IMR-90 (cell line): ENCODE results near the gene FNIP2. TPM values are rescaled to one million over a fixed set of nuclear protein-coding genes. Genes with fewer than 3 reads are reported as not detected.

Source experiments
- ATAC-seq: fragments of 200-7000 bp; cut with Tn5 transposase; 2 replicates; pipeline ENCODE4 v1.9.1; 2020; ENCODE audit warnings: low read depth, mild to moderate bottlenecking, moderate library complexity
- BruUV-seq: library from RNA; stranded (reverse); fragments of 400-500 nt; replicated peaks from 2 replicates; lab custom pipeline; 2021; lab: Mats Ljungman, UMichigan
- CTCF ChIA-PET: fragments of 300-600 bp; formaldehyde crosslinking; extraction: SDS; loops from one replicate; lab custom pipeline; 2021; ENCODE audit warnings: antibody characterized with exemption; lab: Yijun Ruan, JAX
- POLR2A ChIA-PET: fragments of 300-600 bp; sonication (Branson Sonifier 250); formaldehyde crosslinking; loops from one replicate; lab custom pipeline; 2022; ENCODE audit warnings: antibody characterized with exemption; ENCODE audit not compliant: unreplicated experiment; lab: Charles Lee
- DNase-seq: peaks from one replicate; pipeline ENCODE4 v3.0.0; 2013
- H2AFZ ChIP-seq: replicated peaks from 2 replicates; pipeline ENCODE3; 2013; ENCODE audit warnings: low read length, mild to moderate bottlenecking; ENCODE audit not compliant: poor library complexity
- H2AK5ac ChIP-seq: 2 replicates; pipeline ENCODE4 v1.6.1; 2013; ENCODE audit warnings: low read depth, low read length, inconsistent platforms
- H2AK9ac ChIP-seq: replicated peaks from 2 replicates; pipeline ENCODE3; 2013; ENCODE audit warnings: mild to moderate bottlenecking, low read depth, low read length, moderate library complexity; ENCODE audit not compliant: poor library complexity
- H2BK120ac ChIP-seq: 2 replicates; pipeline ENCODE4 v1.6.1; 2013; ENCODE audit warnings: low read depth, low read length, inconsistent platforms
- H2BK15ac ChIP-seq: 3 replicates; pipeline ENCODE4 v1.6.1; 2013; ENCODE audit warnings: low read depth, low read length, inconsistent platforms
- H2BK20ac ChIP-seq: 2 replicates; pipeline ENCODE4 v1.6.1; 2013; ENCODE audit warnings: low read depth, mild to moderate bottlenecking, inconsistent platforms, low read length, moderate library complexity
- H2BK5ac ChIP-seq: 2 replicates; pipeline ENCODE4 v1.6.1; 2013; ENCODE audit warnings: mild to moderate bottlenecking, low read depth, low read length, inconsistent platforms; ENCODE audit not compliant: poor library complexity, severe bottlenecking
- H3K14ac ChIP-seq: replicated peaks from 2 replicates; pipeline ENCODE4 v1.6.1; 2013; ENCODE audit warnings: low read depth, low read length, inconsistent platforms
- H3K18ac ChIP-seq: 2 replicates; pipeline ENCODE4 v1.6.1; 2013; ENCODE audit warnings: low read depth, low read length, control low read depth
- H3K23ac ChIP-seq: 2 replicates; pipeline ENCODE4 v1.6.1; 2013; ENCODE audit warnings: low read depth, low read length, inconsistent platforms
- H3K27ac ChIP-seq: 2 replicates; pipeline ENCODE4 v1.5.1; 2013; ENCODE audit warnings: mild to moderate bottlenecking, control low read depth, low read length; ENCODE audit not compliant: insufficient read depth
- H3K27me3 ChIP-seq: 2 replicates; pipeline ENCODE4 v1.6.1; 2013; ENCODE audit warnings: low read length; ENCODE audit not compliant: control insufficient read depth, insufficient read depth
- H3K36me3 ChIP-seq: 2 replicates; pipeline ENCODE4 v1.6.1; 2013; ENCODE audit warnings: low read length, mixed read lengths; ENCODE audit not compliant: control insufficient read depth, insufficient read depth
- H3K4ac ChIP-seq: 2 replicates; pipeline ENCODE4 v1.6.1; 2013; ENCODE audit warnings: low read depth, low read length, inconsistent platforms
- H3K4me1 ChIP-seq: 2 replicates; pipeline ENCODE4 v1.6.1; 2013; ENCODE audit warnings: low read length, mixed read lengths; ENCODE audit not compliant: control insufficient read depth, insufficient read depth
- H3K4me2 ChIP-seq: 2 replicates; pipeline ENCODE4 v1.6.1; 2013; ENCODE audit warnings: low read depth, mild to moderate bottlenecking, control low read depth, low read length, moderate library complexity
- H3K4me3 ChIP-seq: 2 replicates; pipeline ENCODE4 v1.5.1; 2013; ENCODE audit warnings: low read depth, mild to moderate bottlenecking, control low read depth, low read length, moderate library complexity; ENCODE audit not compliant: insufficient read depth
- H3K56ac ChIP-seq: 2 replicates; pipeline ENCODE4 v1.6.1; 2013; ENCODE audit warnings: low read length, inconsistent platforms; ENCODE audit not compliant: insufficient read depth; ENCODE audit errors: extremely low read depth
- H3K79me1 ChIP-seq, 2 experiments: 2 replicates each; pipeline ENCODE4 v1.6.1; 2013; ENCODE audit warnings: low read length in 2 of 2, inconsistent platforms in 1 of 2, low read depth in 1 of 2
- H3K9ac ChIP-seq: 2 replicates; pipeline ENCODE4 v1.6.1; 2013; ENCODE audit warnings: low read depth, low read length, control low read depth
- H3K9me1 ChIP-seq: 2 replicates; pipeline ENCODE4 v1.6.1; 2013; ENCODE audit warnings: low read length, inconsistent platforms; ENCODE audit not compliant: insufficient read depth
- H3K9me3 ChIP-seq: 2 replicates; pipeline ENCODE4 v1.6.1; 2013; ENCODE audit warnings: low read length; ENCODE audit not compliant: control insufficient read depth, insufficient read depth
- H4K20me1 ChIP-seq: 2 replicates; pipeline ENCODE4 v1.6.1; 2013; ENCODE audit warnings: low read length, inconsistent platforms; ENCODE audit not compliant: insufficient read depth
- H4K5ac ChIP-seq: 2 replicates; pipeline ENCODE4 v1.6.1; 2013; ENCODE audit warnings: mild to moderate bottlenecking, low read depth, low read length, control low read depth
- H4K8ac ChIP-seq, 2 experiments: 2 replicates each; pipeline ENCODE4 v1.6.1; 2013; ENCODE audit warnings: low read depth in 2 of 2, low read length in 2 of 2, control low read depth in 1 of 2, inconsistent platforms in 1 of 2
- H4K91ac ChIP-seq: 2 replicates; pipeline ENCODE4 v1.6.1; 2013; ENCODE audit warnings: low read depth, low read length, inconsistent platforms; ENCODE audit not compliant: insufficient read depth
- BHLHE40 ChIP-seq: fragments of 150-350 bp; IDR thresholded peaks from 2 replicates; pipeline ENCODE4 v1.6.1; 2016; ENCODE audit warnings: mild to moderate bottlenecking, low read depth, low read length
- CEBPB ChIP-seq: IDR thresholded peaks from 2 replicates; pipeline ENCODE4 v1.6.1; 2012; ENCODE audit warnings: low read depth, low read length, improper control_type of control experiment
- CHD1 ChIP-seq: IDR thresholded peaks from 2 replicates; pipeline ENCODE4 v1.6.1; 2012; ENCODE audit warnings: low read depth, low read length, improper control_type of control experiment
- FOS ChIP-seq: fragments of 150-350 bp; IDR thresholded peaks from 2 replicates; pipeline ENCODE4 v1.6.1; 2016; ENCODE audit warnings: low read depth, low read length
- MAZ ChIP-seq: IDR thresholded peaks from 2 replicates; pipeline ENCODE4 v1.6.1; 2012; ENCODE audit warnings: low read depth, mild to moderate bottlenecking, low read length, improper control_type of control experiment, moderate library complexity, borderline replicate concordance
- MXI1 ChIP-seq: IDR thresholded peaks from 2 replicates; pipeline ENCODE4 v1.6.1; 2012; ENCODE audit warnings: low read depth, mild to moderate bottlenecking, low read length, moderate library complexity, borderline replicate concordance
- NFE2L2 ChIP-seq: fragments of 150-350 bp; IDR thresholded peaks from 2 replicates; pipeline ENCODE4 v1.6.1; 2016; ENCODE audit warnings: low read depth, mild to moderate bottlenecking, low read length
- POLR2A ChIP-seq: IDR thresholded peaks from 2 replicates; pipeline ENCODE4 v1.6.1; 2012; ENCODE audit warnings: mild to moderate bottlenecking, low read depth, low read length
- RAD21 ChIP-seq: IDR thresholded peaks from 2 replicates; pipeline ENCODE4 v1.6.1; 2012; ENCODE audit warnings: low read length, improper control_type of control experiment
- RCOR1 ChIP-seq: IDR thresholded peaks from 2 replicates; pipeline ENCODE4 v1.6.1; 2012; ENCODE audit warnings: mild to moderate bottlenecking, low read length, improper control_type of control experiment; ENCODE audit not compliant: insufficient replicate concordance
- RFX5 ChIP-seq: IDR thresholded peaks from 2 replicates; pipeline ENCODE4 v1.8.0; 2012; ENCODE audit warnings: low read depth, mild to moderate bottlenecking, low read length, moderate library complexity
- SMC3 ChIP-seq: fragments of 150-350 bp; IDR thresholded peaks from 2 replicates; pipeline ENCODE4 v1.6.1; 2016; ENCODE audit warnings: low read depth, mild to moderate bottlenecking, antibody characterized with exemption, low read length, moderate library complexity
- WGBS, 2 experiments: methylation state at CpG; one replicate each; pipeline versions ENCODE4 v1.1.5 to v1.1.7; 2013; ENCODE audit warnings: missing lambda C conversion rate in 2 of 2; ENCODE audit not compliant: insufficient read length in 1 of 2; ENCODE audit errors: extremely low coverage in 2 of 2; 5-methylcytosine and 5-hydroxymethylcytosine counted together
- dilution Hi-C: fragments of 300-500 bp; cut with HindIII; formaldehyde crosslinking; loops from one replicate; pipeline ENCODE4 v1.14.3; 2018; ENCODE audit warnings: low sequenced_read_pairs; ENCODE audit not compliant: unreplicated experiment
- in situ Hi-C: fragments of 300-500 bp; cut with MboI; formaldehyde crosslinking; loops from 3 replicates; pipeline ENCODE4 v1.14.3; 2019; ENCODE audit warnings: low sequenced_read_pairs, inconsistent platforms, mixed read lengths
- intact Hi-C: fragments of 100-400 bp; cut with micrococcal nuclease; formaldehyde crosslinking; loops from 2 replicates; pipeline ENCODE4 v1.10.0; 2022
- polyA plus RNA-seq, 3 experiments: library from polyadenylated mRNA; depleted of rRNA; stranded (reverse); fragments of >200 nt; gene quantifications; 2 replicates each; pipeline ENCODE4 v1.2.3, GENCODE V29; 2012; ENCODE audit warnings: low replicate concordance in 1 of 3
- total RNA-seq: library from RNA; depleted of rRNA; stranded (reverse); fragments of >200 nt; gene quantifications from 2 replicates; pipeline ENCODE4 v1.2.3, GENCODE V29; 2012
- TF ChIP-seq, protein P1 (sequence below): fragments of 150-350 bp; IDR thresholded peaks from 2 replicates; pipeline ENCODE4 v1.6.1; 2016; ENCODE audit warnings: low read depth, mild to moderate bottlenecking, low read length, moderate library complexity, borderline replicate concordance
- TF ChIP-seq, protein P2 (sequence below): conservative IDR thresholded peaks from 2 replicates; pipeline ENCODE4 v1.5.1; 2012; ENCODE audit warnings: mild to moderate bottlenecking, low read depth, low read length, improper control_type of control experiment
- TF ChIP-seq, protein P3 (sequence below): fragments of 150-350 bp; IDR thresholded peaks from 2 replicates; pipeline ENCODE4 v1.6.1; 2017; ENCODE audit warnings: mild to moderate bottlenecking, antibody characterized with exemption, low read length, low read depth

Gene FNIP2
- total and polyA plus RNA-seq, 2 of the 4 experiments (the other 2 are of a cell fraction): 4.7 to 24.6 TPM

DNA sequence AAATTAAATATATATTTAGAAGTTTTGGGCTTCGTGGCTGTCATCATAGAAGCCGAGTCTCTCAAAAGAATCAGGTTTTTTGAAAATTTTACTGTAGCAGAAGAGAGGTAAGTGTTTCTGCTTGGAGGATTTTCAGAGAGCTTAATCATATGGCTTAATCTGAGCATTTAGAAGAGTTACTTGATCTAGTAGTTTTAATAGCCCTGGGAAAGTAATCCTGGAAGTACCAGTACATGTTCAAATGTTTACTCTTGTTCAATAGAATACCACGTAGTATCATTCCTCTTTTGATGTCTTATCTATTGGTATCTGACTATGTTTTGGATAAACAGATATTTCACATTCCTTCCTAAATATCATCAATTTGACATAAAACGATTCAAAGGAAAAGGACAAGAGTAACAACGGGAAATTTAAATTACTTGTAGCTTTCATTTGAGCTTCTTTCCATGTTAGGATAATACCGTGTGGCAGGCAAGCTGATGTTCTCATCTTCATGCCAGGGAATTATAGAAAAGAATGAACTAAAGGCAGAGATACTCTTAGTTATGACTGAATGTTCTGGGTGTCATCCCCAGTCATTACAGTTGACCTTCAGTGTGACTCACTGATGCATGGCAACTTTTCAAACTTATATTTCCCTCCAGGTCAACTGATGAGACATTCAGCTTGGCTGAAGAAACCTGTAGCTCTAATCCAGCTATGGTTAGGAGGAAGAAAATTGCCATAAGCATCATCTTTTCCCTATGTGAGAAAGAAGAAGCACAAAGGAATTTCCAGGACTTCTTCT lies 89.8 kb downstream of the FNIP2 start:
- DNase-seq: peak; percentile 71
- TF ChIP-seq MXI1: no peak
- no peak for TF ChIP-seq RCOR1
- TF ChIP-seq, protein P1, sequence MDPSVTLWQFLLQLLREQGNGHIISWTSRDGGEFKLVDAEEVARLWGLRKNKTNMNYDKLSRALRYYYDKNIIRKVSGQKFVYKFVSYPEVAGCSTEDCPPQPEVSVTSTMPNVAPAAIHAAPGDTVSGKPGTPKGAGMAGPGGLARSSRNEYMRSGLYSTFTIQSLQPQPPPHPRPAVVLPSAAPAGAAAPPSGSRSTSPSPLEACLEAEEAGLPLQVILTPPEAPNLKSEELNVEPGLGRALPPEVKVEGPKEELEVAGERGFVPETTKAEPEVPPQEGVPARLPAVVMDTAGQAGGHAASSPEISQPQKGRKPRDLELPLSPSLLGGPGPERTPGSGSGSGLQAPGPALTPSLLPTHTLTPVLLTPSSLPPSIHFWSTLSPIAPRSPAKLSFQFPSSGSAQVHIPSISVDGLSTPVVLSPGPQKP: no peak
- no peak for TF ChIP-seq BHLHE40
- TF ChIP-seq CEBPB: no peak
- TF ChIP-seq, protein P2, sequence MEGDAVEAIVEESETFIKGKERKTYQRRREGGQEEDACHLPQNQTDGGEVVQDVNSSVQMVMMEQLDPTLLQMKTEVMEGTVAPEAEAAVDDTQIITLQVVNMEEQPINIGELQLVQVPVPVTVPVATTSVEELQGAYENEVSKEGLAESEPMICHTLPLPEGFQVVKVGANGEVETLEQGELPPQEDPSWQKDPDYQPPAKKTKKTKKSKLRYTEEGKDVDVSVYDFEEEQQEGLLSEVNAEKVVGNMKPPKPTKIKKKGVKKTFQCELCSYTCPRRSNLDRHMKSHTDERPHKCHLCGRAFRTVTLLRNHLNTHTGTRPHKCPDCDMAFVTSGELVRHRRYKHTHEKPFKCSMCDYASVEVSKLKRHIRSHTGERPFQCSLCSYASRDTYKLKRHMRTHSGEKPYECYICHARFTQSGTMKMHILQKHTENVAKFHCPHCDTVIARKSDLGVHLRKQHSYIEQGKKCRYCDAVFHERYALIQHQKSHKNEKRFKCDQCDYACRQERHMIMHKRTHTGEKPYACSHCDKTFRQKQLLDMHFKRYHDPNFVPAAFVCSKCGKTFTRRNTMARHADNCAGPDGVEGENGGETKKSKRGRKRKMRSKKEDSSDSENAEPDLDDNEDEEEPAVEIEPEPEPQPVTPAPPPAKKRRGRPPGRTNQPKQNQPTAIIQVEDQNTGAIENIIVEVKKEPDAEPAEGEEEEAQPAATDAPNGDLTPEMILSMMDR: no peak
- TF ChIP-seq NFE2L2: no peak
- no peak for TF ChIP-seq SMC3
- no peak for TF ChIP-seq CHD1
- TF ChIP-seq, protein P3, sequence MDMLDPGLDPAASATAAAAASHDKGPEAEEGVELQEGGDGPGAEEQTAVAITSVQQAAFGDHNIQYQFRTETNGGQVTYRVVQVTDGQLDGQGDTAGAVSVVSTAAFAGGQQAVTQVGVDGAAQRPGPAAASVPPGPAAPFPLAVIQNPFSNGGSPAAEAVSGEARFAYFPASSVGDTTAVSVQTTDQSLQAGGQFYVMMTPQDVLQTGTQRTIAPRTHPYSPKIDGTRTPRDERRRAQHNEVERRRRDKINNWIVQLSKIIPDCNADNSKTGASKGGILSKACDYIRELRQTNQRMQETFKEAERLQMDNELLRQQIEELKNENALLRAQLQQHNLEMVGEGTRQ: no peak
- TF ChIP-seq RAD21: no peak
- TF ChIP-seq MAZ: no peak
- TF ChIP-seq POLR2A: no peak
- TF ChIP-seq FOS: no peak
- no peak for TF ChIP-seq RFX5

More for the DNA sequence above, 89.8 kb downstream of the FNIP2 start:
- Histone ChIP-seq H4K8ac (no peak overlapping the region), H3K4me3 (no peak overlapping the region), H2AK5ac (no peak overlapping the region), H3K4ac (no peak overlapping the region), H2BK20ac (no peak overlapping the region), H2AFZ (no peak overlapping the region), H4K20me1 (no peaks in the 10 kb centered on the region), H4K5ac (no peak overlapping the region), H3K56ac (no peak overlapping the region), H3K4me2 (no peak overlapping the region), H3K9me3 (no peaks in the 10 kb centered on the region), H3K4me1 (no peaks in the 10 kb centered on the region), H3K18ac (no peak overlapping the region), H3K23ac (no peak overlapping the region), H3K79me1 (no peaks in the 10 kb centered on the region), H2BK120ac (no peak overlapping the region), H2AK9ac (no peak overlapping the region), H3K9ac (no peak overlapping the region), H3K27ac (no peak overlapping the region), H3K27me3 (no peaks in the 10 kb centered on the region), H2BK15ac (no peak overlapping the region), H2BK5ac (no peak overlapping the region), H3K14ac (no peak overlapping the region), H3K9me1 (no peaks in the 10 kb centered on the region), H4K91ac (no peak overlapping the region), H3K36me3 (peaks cover 11% of the 10 kb centered on the region)
- ChIA-PET POLR2A (no interaction called here), CTCF (interaction anchor here (1.7 to 1.9 kb wide), 2 partner anchors 9 to 333 kb away, joined by 3 to 6 read pairs; no protein-coding TSS in a partner anchor)
- dilution Hi-C loops (no loop called here), in situ Hi-C loops (loop anchor here (5.0 kb wide), 2 partner anchors 344 to 589 kb away; no protein-coding TSS in a partner anchor), intact Hi-C loops (loop anchor here (1.0 to 10.0 kb wide), 2 partner anchors 506 to 588 kb away; no protein-coding TSS in a partner anchor)
- ATAC-seq: no peak; the same call in none of the 2 replicates
- no CpG with 5 or more reads among the region's 6 CpGs for WGBS, 2 experiments
- no TSS peak for BruUV-seq
